K562 (cell line): ENCODE data around the gene ABLIM1. TPM values are rescaled to one million over a fixed set of nuclear protein-coding genes. Genes with fewer than 3 reads are reported as not detected.

ENCODE experiments used
- ATAC-seq: fragments of 200-7000 bp; cut with Tn5 transposase; 3 replicates; pipeline ENCODE4 v1.9.1; 2020; ENCODE audit warnings: moderate library complexity
- BruUV-seq: library from RNA; stranded (reverse); fragments of 400-500 nt; replicated peaks from 2 replicates; lab custom pipeline; 2021; lab: Mats Ljungman, UMichigan
- CTCF ChIA-PET: fragments of 300-600 bp; formaldehyde crosslinking; extraction: SDS; loops from one replicate; lab custom pipeline; 2021; ENCODE audit warnings: low intra/inter-chr PET ratio; lab: Yijun Ruan, JAX
- POLR2A ChIA-PET: fragments of 300-600, 350-650 bp; sonication (Branson Sonifier 250); formaldehyde crosslinking; extraction: SDS; loops from one replicate; lab custom pipeline; 2021; ENCODE audit warnings: antibody characterized with exemption, inconsistent platforms; lab: Yijun Ruan, JAX
- DNase-seq, 4 experiments: peaks; one replicate each; pipeline versions ENCODE4 v3.0.0 to v3.0.0-alpha.2; 2011 to 2018; ENCODE audit warnings: low spot score in 3 of 4, mixed read lengths in 3 of 4; ENCODE audit errors: extremely low read depth in 1 of 4
- FAIRE-seq: peaks from 2 replicates; lab custom pipeline; 2011; peaks lifted over from hg19 to GRCh38; lab: Jason Lieb, UNC
- H2AFZ ChIP-seq: 2 replicates; pipeline ENCODE4 v1.6.0; 2011; ENCODE audit warnings: low read depth, low read length, control low read depth, inconsistent platforms
- H3K27ac ChIP-seq: fragments of 200-600 bp; 3 replicates; pipeline ENCODE4 v1.8.0; 2011; ENCODE audit warnings: low read depth, mild to moderate bottlenecking, control low read depth, inconsistent platforms, low read length, moderate library complexity, mixed read lengths; ENCODE audit errors: extremely low read depth
- H3K27me3 ChIP-seq, 2 experiments: fragments of 300-600 bp in 1 of 2; 2 replicates in 1 of 2; 3 replicates in 1 of 2; pipeline versions ENCODE4 v1.6.0 to v1.8.0; 2011; ENCODE audit warnings: inconsistent platforms in 2 of 2, low read length in 2 of 2, mild to moderate bottlenecking in 1 of 2, mixed read lengths in 1 of 2, moderate library complexity in 1 of 2; ENCODE audit not compliant: control insufficient read depth in 2 of 2, insufficient read depth in 2 of 2
- H3K36me3 ChIP-seq: fragments of 300-600 bp; 3 replicates; pipeline ENCODE4 v1.8.0; 2011; ENCODE audit warnings: mild to moderate bottlenecking, low read length, inconsistent platforms; ENCODE audit not compliant: control insufficient read depth, insufficient read depth
- H3K4me1 ChIP-seq, 2 experiments: fragments of 200-600 bp in 1 of 2; replicated peaks in 1 of 2; 2 replicates in 1 of 2; 3 replicates in 1 of 2; pipeline versions ENCODE4 v1.5.1 to v1.8.0; 2011; ENCODE audit warnings: inconsistent platforms in 2 of 2, low read length in 2 of 2, mild to moderate bottlenecking in 1 of 2, mixed read lengths in 1 of 2, moderate library complexity in 1 of 2; ENCODE audit not compliant: control insufficient read depth in 2 of 2, insufficient read depth in 2 of 2
- H3K4me2 ChIP-seq: 2 replicates; pipeline ENCODE4 v1.6.1; 2011; ENCODE audit warnings: low read length, control low read depth, inconsistent platforms, mixed read lengths; ENCODE audit not compliant: insufficient read depth
- H3K4me3 ChIP-seq: fragments of 200-600 bp; sonication (generic), shearing (Covaris generic); 2 replicates; pipeline ENCODE4 v1.5.1; 2016; ENCODE audit warnings: control low read depth, inconsistent platforms
- H3K79me2 ChIP-seq: fragments of 200-600 bp; 3 replicates; pipeline ENCODE4 v1.8.0; 2011; ENCODE audit warnings: low read length, inconsistent platforms; ENCODE audit not compliant: control insufficient read depth, insufficient read depth
- H3K9ac ChIP-seq, 2 experiments: 2 replicates each; pipeline versions ENCODE4 v1.6.0 to v1.6.1; 2011; ENCODE audit warnings: low read depth in 2 of 2, low read length in 2 of 2, control low read depth in 1 of 2, inconsistent platforms in 1 of 2, mild to moderate bottlenecking in 1 of 2, mixed read lengths in 1 of 2; ENCODE audit not compliant: insufficient read depth in 1 of 2
- H3K9me1 ChIP-seq: one replicate; pipeline ENCODE4 v1.6.0; 2011; ENCODE audit warnings: inconsistent platforms, mild to moderate bottlenecking, low read length, moderate library complexity; ENCODE audit not compliant: control insufficient read depth, insufficient read depth
- H3K9me3 ChIP-seq: replicated peaks from 2 replicates; pipeline ENCODE4 v1.5.1; 2011; ENCODE audit warnings: low read depth, low read length, inconsistent platforms; ENCODE audit not compliant: control insufficient read depth, insufficient read depth
- H4K20me1 ChIP-seq: replicated peaks from 2 replicates; pipeline ENCODE4 v1.6.1; 2011; ENCODE audit warnings: low read length, inconsistent platforms, mixed read lengths; ENCODE audit not compliant: control insufficient read depth, insufficient read depth
- CLOCK ChIP-seq: fragments of 250-450 bp; sonication (Bioruptor Pico); IDR thresholded peaks from 2 replicates; pipeline ENCODE4 v1.4.0; 2020; ENCODE audit warnings: mild to moderate bottlenecking, moderate library complexity, borderline replicate concordance
- E2F5 ChIP-seq: sonication (generic); formaldehyde crosslinking; IDR thresholded peaks from 2 replicates; pipeline ENCODE4 v1.8.0; 2022; ENCODE audit warnings: mild to moderate bottlenecking, missing genetic modification reagents
- MAFG ChIP-seq: fragments of 450-650 bp; conservative IDR thresholded peaks from 2 replicates; pipeline ENCODE4 v1.6.1; 2016; ENCODE audit warnings: missing genetic modification characterization, missing compliant biosample characterization
- PBX2 ChIP-seq, 2 experiments: IDR thresholded peaks in 1 of 2; conservative IDR thresholded peaks in 1 of 2; 2 replicates each; pipeline ENCODE4 v1.6.1; 2016; ENCODE audit warnings: low read depth in 2 of 2, mild to moderate bottlenecking in 1 of 2, missing compliant biosample characterization in 1 of 2, missing genetic modification characterization in 1 of 2, moderate library complexity in 1 of 2
- POU5F1 ChIP-seq: fragments of 150-350 bp; IDR thresholded peaks from 2 replicates; pipeline ENCODE4 v1.6.1; 2014; ENCODE audit warnings: borderline replicate concordance, low read length, low read depth, mild to moderate bottlenecking; ENCODE audit not compliant: partially characterized antibody
- SMC3 ChIP-seq: conservative IDR thresholded peaks from 2 replicates; pipeline ENCODE4 v1.6.1; 2011; ENCODE audit warnings: low read depth, low read length, improper control_type of control experiment; ENCODE audit not compliant: insufficient read depth
- TCF3 ChIP-seq: sonication (generic); formaldehyde crosslinking; IDR thresholded peaks from 2 replicates; pipeline ENCODE4 v1.4.0; 2020; ENCODE audit warnings: mild to moderate bottlenecking, missing genetic modification reagents
- XRCC4 ChIP-seq: IDR thresholded peaks from one replicate; pipeline ENCODE4 v1.6.1; 2011; ENCODE audit not compliant: insufficient read depth, insufficient read length; ENCODE audit errors: extremely low read depth
- ZBED1 ChIP-seq: IDR thresholded peaks from 2 replicates; pipeline ENCODE4 v1.6.1; 2014
- ZNF584 ChIP-seq: fragments of 200-800 bp; sonication (Bioruptor generic); IDR thresholded peaks from 2 replicates; pipeline ENCODE4 v1.6.1; 2016; ENCODE audit warnings: low read depth, mild to moderate bottlenecking, missing genetic modification characterization, missing compliant biosample characterization
- WGBS: fragments of 100-300 bp; shearing (Covaris generic); methylation state at CpG from one replicate; pipeline ENCODE4 v1.1.6; 2016; ENCODE audit warnings: low coverage, mixed read lengths; ENCODE audit not compliant: insufficient coverage; ENCODE audit errors: missing lambda C conversion rate; 5-methylcytosine and 5-hydroxymethylcytosine counted together
- in situ Hi-C: fragments of 300-500 bp; cut with MboI; formaldehyde crosslinking; loops from 4 replicates; pipeline ENCODE4 v1.15.0; 2018; ENCODE audit warnings: inconsistent platforms, mixed read lengths
- intact Hi-C: fragments of 100-400 bp; cut with micrococcal nuclease; formaldehyde crosslinking; loops from 2 replicates; pipeline ENCODE4 v1.14.2; 2022
- polyA plus RNA-seq, 8 experiments: library from polyadenylated mRNA; depleted of rRNA in 4 of 8; stranded (reverse) in 5 of 8; unstranded in 3 of 8; fragments of >200 nt; fragmentation: Nextera tagmentation in 2 of 8; fragmentation: Illumina TruSeq in 1 of 8; extraction: Ambion mirVana in 2 of 8; extraction: Trizol in 1 of 8; gene quantifications; 2 replicates each; pipeline versions ENCODE4 v1.2.1 to v1.2.3, GENCODE V29; 2011 to 2014; ENCODE audit warnings: inconsistent platforms in 1 of 8, missing spikeins in 1 of 8
- total RNA-seq, 7 experiments: library from RNA; depleted of rRNA in 6 of 7; stranded (reverse); fragments of >200 nt in 6 of 7; fragmentation: Illumina TruSeq in 2 of 7; extraction: Trizol in 2 of 7; gene quantifications; 2 replicates each; pipeline versions ENCODE4 v1.2.1 to v1.2.3, GENCODE V29; 2011 to 2021; ENCODE audit warnings: low replicate concordance in 1 of 7

ABLIM1 gene
- total and polyA plus RNA-seq, 9 of the 15 experiments (the other 6 are each of a cell fraction or from before 2014, with no cell fraction given) = 0.07 to 0.49 (median 0.14) TPM; not detected in 6

GRCh38 chr10:114613237-114613979 is 44.7 kb downstream of the ABLIM1 start:
- ChIA-PET POLR2A (interaction anchor here (0.6 kb wide), 1 partner anchor 11 kb away, joined by 3 read pairs; no protein-coding TSS in a partner anchor), CTCF (no interaction called here)
- no peak overlapping the region for H3K4me2 ChIP-seq
- H3K79me2 ChIP-seq = no peaks in the 10 kb centered on the region
- H3K4me3 ChIP-seq = no peak overlapping the region
- FAIRE-seq (no peak), ATAC-seq (no peak), DNase-seq (no peak)
- no peaks in the 10 kb centered on the region for H3K9me3 ChIP-seq
- H3K9ac ChIP-seq = no peak overlapping the region
- BruUV-seq = no TSS peak
- WGBS = 0% methylated on average over 4 of the region's 4 CpGs
- no peak overlapping the region for H3K27ac ChIP-seq
- no peak overlapping the region for H2AFZ ChIP-seq
- intact Hi-C loops = no loop called here
- H3K27me3 ChIP-seq = no peaks in the 10 kb centered on the region
- no peaks in the 10 kb centered on the region for H3K36me3 ChIP-seq
- no peaks in the 10 kb centered on the region for H3K9me1 ChIP-seq
- H4K20me1 ChIP-seq = no peaks in the 10 kb centered on the region
- in situ Hi-C loops = no loop called here
- H3K4me1 ChIP-seq = no peaks in the 10 kb centered on the region
- no peak for TF ChIP-seq POU5F1
- no peak for TF ChIP-seq ZBED1
- no peak for TF ChIP-seq MAFG (tag)
- no peak for TF ChIP-seq E2F5 (CRISPR knock-in tag)
- TF ChIP-seq XRCC4 = no peak
- TF ChIP-seq PBX2 (CRISPR knock-in tag; IDR thresholded peaks at IDR 0.05; ENCODE audit: low read depth) = no peak
- no peak for TF ChIP-seq PBX2 (tag; conservative IDR thresholded peaks at IDR 0.05; ENCODE audit: low read depth)
- no peak for TF ChIP-seq CLOCK (CRISPR knock-in tag)
- TF ChIP-seq ZNF584 (CRISPR knock-in tag) = no peak
- no peak for TF ChIP-seq SMC3
- TF ChIP-seq TCF3 (CRISPR knock-in tag) = no peak
